Lower leg skin (tissue), 3 donors: Measurements from ENCODE around the gene PDZD2.

Source experiments
- POLR2A ChIP-seq, 2 donors: fragments of 450-650 bp; IDR thresholded peaks; one replicate each; pipeline ENCODE4 v1.6.1; 2016 to 2017; ENCODE audit warnings: antibody characterized with exemption in 2 of 2, mild to moderate bottlenecking in 1 of 2, moderate library complexity in 1 of 2
- TF ChIP-seq, protein P1 (sequence below), 3 donors: fragments of 450-650 bp; IDR thresholded peaks; one replicate each; pipeline ENCODE4 v1.5.1; 2016; ENCODE audit warnings: antibody characterized with exemption in 3 of 3, mild to moderate bottlenecking in 3 of 3, moderate library complexity in 2 of 3

DNA sequence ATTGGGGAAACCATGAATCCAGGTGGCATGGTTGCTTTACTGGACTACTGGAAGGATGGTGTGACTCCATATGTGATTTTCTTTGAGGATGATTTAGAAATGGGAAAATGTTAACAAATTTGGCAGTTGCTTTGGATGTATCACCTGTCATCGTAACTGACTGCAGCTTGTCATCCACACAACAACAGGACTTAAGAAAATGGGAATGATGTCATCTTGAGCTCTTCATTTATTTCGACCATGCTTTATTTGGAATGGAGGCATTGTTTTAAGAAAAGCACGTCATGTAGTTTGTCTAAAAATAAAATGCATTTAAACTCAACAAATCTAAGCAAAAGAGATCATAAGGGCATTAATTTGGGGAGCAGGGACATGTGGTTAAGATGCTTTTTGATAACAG, 270.1 kb downstream of the PDZD2 start:
- TF ChIP-seq POLR2A (IDR thresholded peaks at IDR 0.05): no peak
- TF ChIP-seq, protein P1, sequence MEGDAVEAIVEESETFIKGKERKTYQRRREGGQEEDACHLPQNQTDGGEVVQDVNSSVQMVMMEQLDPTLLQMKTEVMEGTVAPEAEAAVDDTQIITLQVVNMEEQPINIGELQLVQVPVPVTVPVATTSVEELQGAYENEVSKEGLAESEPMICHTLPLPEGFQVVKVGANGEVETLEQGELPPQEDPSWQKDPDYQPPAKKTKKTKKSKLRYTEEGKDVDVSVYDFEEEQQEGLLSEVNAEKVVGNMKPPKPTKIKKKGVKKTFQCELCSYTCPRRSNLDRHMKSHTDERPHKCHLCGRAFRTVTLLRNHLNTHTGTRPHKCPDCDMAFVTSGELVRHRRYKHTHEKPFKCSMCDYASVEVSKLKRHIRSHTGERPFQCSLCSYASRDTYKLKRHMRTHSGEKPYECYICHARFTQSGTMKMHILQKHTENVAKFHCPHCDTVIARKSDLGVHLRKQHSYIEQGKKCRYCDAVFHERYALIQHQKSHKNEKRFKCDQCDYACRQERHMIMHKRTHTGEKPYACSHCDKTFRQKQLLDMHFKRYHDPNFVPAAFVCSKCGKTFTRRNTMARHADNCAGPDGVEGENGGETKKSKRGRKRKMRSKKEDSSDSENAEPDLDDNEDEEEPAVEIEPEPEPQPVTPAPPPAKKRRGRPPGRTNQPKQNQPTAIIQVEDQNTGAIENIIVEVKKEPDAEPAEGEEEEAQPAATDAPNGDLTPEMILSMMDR (IDR thresholded peaks at IDR 0.05): no peak
